Activated naive CD8-positive, alpha-beta T cell treated with anti-CD3 and anti-CD28 coated beads, Interleukin-2, amount 50 U/mL, for 24 hours (primary cell): ENCODE measurements around the gene LRCOL1.

Experiments used
- ATAC-seq: fragments of 150-1000 bp; cut with Tn5 transposase; one replicate; pipeline ENCODE4 v1.10.0; 2021
- DNase-seq: peaks from one replicate; pipeline ENCODE4 v3.0.0; 2021
- H3K27ac Mint-ChIP-seq: one replicate; pipeline ENCODE4 v1.8.0; 2021; ENCODE audit warnings: mild to moderate bottlenecking, mixed read lengths
- H3K27me3 Mint-ChIP-seq: one replicate; pipeline ENCODE4 v1.8.0; 2021; ENCODE audit warnings: mixed read lengths
- H3K36me3 Mint-ChIP-seq: one replicate; pipeline ENCODE4 v1.8.0; 2021; ENCODE audit warnings: low read depth, mixed read lengths
- H3K4me1 Mint-ChIP-seq: one replicate; pipeline ENCODE4 v1.8.0; 2021; ENCODE audit warnings: mixed read lengths
- H3K4me3 Mint-ChIP-seq: one replicate; pipeline ENCODE4 v1.8.0; 2021; ENCODE audit warnings: mild to moderate bottlenecking, moderate library complexity, mixed read lengths
- H3K9me3 Mint-ChIP-seq: one replicate; pipeline ENCODE4 v1.8.0; 2021; ENCODE audit warnings: mixed read lengths

Gene LRCOL1

DNA sequence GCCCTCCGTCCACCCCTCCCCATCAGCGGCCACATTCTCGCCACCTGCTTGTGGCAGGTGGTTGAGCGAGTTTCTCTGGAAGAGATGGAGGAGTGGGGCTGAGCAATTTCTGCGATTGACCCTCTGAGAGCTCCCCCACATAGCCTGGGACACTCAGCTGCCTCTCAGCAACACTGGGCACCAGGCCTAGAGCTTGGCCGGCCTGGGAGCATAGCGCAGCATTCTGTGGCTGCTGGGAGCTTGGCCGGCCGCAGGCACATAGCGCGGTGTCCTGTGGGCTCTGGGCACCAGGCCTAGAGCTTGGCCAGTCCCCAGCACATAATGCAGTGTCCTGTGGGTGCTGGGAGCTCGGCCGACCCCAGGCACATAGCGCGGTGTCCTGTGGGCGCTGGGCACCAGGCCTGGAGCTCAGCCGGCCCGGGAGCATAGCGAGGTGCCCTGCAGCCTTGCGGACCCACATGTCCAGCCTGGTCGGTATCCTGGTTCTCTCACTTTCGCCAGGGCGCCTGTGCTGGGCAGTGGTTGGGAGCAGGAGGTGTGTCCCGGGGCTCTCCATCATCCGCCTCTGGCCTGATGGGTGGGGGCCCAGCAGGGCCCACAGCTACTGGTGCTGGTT is 43.8 kb downstream of the LRCOL1 start:
- H3K9me3 Mint-ChIP-seq, result no peaks in the 10 kb centered on the region
- ATAC-seq, result no peak
- no peak for DNase-seq
- peaks cover 2% of the 10 kb centered on the region for H3K4me1 Mint-ChIP-seq
- no peaks in the 10 kb centered on the region for H3K27me3 Mint-ChIP-seq
- no peak overlapping the region for H3K27ac Mint-ChIP-seq
- H3K36me3 Mint-ChIP-seq, result peaks cover 4% of the 10 kb centered on the region
- H3K4me3 Mint-ChIP-seq, result no peak overlapping the region

DNA sequence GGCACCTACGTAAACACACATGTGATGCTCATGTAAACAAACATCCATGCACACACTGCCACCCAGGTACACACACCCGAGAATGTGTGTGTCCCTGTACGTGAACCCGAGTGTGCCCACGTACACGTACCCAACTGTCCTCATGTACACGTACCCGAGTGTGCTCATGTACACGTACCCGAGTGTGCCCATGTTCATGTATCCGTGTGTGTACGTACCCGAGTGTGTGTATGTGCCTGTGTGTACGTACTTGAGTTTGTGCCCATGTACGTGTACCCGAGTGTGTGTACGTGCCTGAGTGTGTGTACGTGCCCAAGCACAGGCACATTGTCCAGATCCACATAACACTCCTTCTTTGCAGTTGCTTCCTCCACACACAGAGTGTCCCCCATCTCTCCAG is 45.0 kb downstream of the LRCOL1 start:
- no peaks in the 10 kb centered on the region for H3K27me3 Mint-ChIP-seq
- peaks cover 2% of the 10 kb centered on the region for H3K36me3 Mint-ChIP-seq
- H3K4me3 Mint-ChIP-seq, result no peak overlapping the region
- DNase-seq, result no peak
- H3K27ac Mint-ChIP-seq, result no peak overlapping the region
- no peak for ATAC-seq
- peaks cover 3% of the 10 kb centered on the region for H3K4me1 Mint-ChIP-seq
- H3K9me3 Mint-ChIP-seq, result no peaks in the 10 kb centered on the region

- Mint-ChIP-seq H3K4me3 (no peak overlapping the region), H3K9me3 (no peaks in the 10 kb centered on the region), H3K27ac (no peak overlapping the region), H3K27me3 (peaks cover 2% of the 10 kb centered on the region), H3K4me1 (peaks cover 8% of the 10 kb centered on the region), H3K36me3 (peaks cover 2% of the 10 kb centered on the region)
- DNase-seq (no peak), ATAC-seq (no peak)
Measured at GRCh38 chr12:132563911-132564310, 46.5 kb downstream of the LRCOL1 start.

DNA sequence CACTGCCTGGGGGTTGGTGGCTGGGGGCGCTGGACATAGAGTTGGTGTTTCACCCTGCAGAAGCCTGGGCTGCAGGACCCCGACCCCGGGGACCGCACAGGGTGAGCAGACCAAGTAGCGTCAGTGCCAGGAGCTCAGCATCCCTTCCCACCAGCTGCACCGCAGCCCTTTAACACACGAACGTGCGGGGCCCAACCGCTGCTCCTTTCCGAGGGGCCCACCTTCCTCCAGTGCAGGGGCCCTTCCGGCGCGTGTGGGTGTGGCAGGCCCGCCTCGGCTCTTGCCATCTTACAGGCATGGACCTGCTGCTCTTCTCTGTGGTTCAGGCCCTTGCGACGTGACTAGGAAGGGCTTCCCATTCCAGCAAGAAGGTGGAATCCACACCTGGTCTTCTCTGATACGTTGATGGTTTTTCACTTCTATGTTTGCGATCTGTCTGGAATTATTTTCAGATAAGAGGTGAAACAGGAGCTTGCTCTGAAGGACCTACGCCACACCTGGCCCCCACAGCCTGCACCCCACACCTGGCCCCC is 47.8 kb downstream of the LRCOL1 start:
- ATAC-seq (no peak), DNase-seq (no peak)
- H3K4me3 Mint-ChIP-seq, result no peak overlapping the region
- H3K4me1 Mint-ChIP-seq, result peaks cover 15% of the 10 kb centered on the region
- peaks cover 2% of the 10 kb centered on the region for H3K36me3 Mint-ChIP-seq
- H3K27ac Mint-ChIP-seq, result no peak overlapping the region
- H3K9me3 Mint-ChIP-seq, result no peaks in the 10 kb centered on the region
- peaks cover 9% of the 10 kb centered on the region for H3K27me3 Mint-ChIP-seq

- DNase-seq (peak; percentile 52), ATAC-seq (no peak)
- Mint-ChIP-seq H3K36me3 (peaks cover 2% of the 10 kb centered on the region), H3K4me1 (peaks cover 15% of the 10 kb centered on the region), H3K9me3 (no peaks in the 10 kb centered on the region), H3K27ac (no peak overlapping the region), H3K27me3 (peaks cover 11% of the 10 kb centered on the region), H3K4me3 (peak overlapping the region; percentile 78)
Measured at GRCh38 chr12:132561427-132562156, 48.8 kb downstream of the LRCOL1 start.

- Mint-ChIP-seq H3K9me3 (no peaks in the 10 kb centered on the region), H3K4me1 (peaks cover 15% of the 10 kb centered on the region), H3K36me3 (peaks cover 2% of the 10 kb centered on the region), H3K4me3 (peak overlapping the region; percentile 78), H3K27ac (no peak overlapping the region), H3K27me3 (peaks cover 11% of the 10 kb centered on the region)
- ATAC-seq (peak; percentile 65), DNase-seq (peak; percentile 84)
Measured at GRCh38 chr12:132560614-132561426, 49.6 kb downstream of the LRCOL1 start.

DNA sequence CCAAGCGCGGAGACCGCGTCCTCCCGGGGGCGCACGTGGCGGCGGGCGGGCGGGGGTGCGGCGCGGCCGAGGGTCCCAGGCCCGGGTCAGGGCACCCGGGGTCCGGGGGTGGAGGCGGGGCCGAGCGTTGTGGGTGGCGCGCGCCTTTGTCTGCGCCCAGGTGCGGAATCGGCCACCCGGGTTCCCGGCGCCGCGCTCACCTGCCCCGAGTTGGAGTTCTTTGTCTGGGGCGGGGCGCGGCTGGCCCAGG is 50.1 kb downstream of the LRCOL1 start:
- peak overlapping the region; percentile 36 for H3K4me3 Mint-ChIP-seq
- DNase-seq (peak; percentile 35), ATAC-seq (peak; percentile 15)
- H3K27me3 Mint-ChIP-seq, result peaks cover 11% of the 10 kb centered on the region
- peaks cover 15% of the 10 kb centered on the region for H3K4me1 Mint-ChIP-seq
- H3K27ac Mint-ChIP-seq, result no peak overlapping the region
- no peaks in the 10 kb centered on the region for H3K9me3 Mint-ChIP-seq
- H3K36me3 Mint-ChIP-seq, result peaks cover 2% of the 10 kb centered on the region

GRCh38 chr12:132559652-132560363 is 50.6 kb downstream of the LRCOL1 start:
- ATAC-seq (peak; percentile 45), DNase-seq (peak; percentile 50)
- peaks cover 11% of the 10 kb centered on the region for H3K27me3 Mint-ChIP-seq
- H3K9me3 Mint-ChIP-seq, result no peaks in the 10 kb centered on the region
- H3K36me3 Mint-ChIP-seq, result peaks cover 4% of the 10 kb centered on the region
- peaks cover 15% of the 10 kb centered on the region for H3K4me1 Mint-ChIP-seq
- no peak overlapping the region for H3K27ac Mint-ChIP-seq
- H3K4me3 Mint-ChIP-seq, result peak overlapping the region; percentile 53

DNA sequence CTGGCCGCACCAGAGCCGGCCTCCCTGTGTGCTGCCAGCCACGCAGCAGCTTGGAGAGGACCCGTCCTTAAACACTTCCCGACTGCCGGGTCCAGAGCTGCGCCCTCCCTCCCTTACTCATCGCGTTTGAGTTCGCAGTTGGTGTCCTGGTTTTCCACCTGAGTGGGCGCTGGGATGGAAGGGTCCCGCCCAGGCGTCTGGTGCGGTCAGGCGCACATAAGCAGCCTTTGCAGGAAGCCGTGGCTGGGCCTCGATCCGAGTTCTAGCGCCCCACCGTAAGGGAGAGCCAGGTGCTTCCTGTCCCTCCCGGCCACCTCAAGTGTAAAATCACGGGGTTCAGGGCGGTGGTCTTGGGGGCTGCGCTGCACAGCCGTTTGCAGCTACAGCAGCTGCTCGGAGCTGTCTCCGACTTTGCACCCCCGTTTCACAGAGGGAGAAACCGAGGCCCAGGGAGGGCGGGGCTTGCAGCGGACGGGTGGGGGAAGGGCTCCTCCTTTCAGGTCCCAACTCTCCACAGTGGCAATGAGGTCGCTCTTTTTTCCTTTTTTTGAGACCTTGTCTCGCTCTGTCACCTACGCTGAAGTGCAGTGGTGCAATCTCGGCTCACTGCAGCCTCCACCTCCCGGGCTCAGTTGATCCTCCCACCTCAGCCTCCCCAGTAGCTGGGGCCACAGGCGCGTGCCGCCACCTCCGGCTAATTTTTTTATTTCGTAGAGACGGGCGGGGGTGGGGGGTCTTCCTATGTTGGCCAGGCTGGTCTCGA is 51.3 kb downstream of the LRCOL1 start:
- peak overlapping the region; percentile 53 for H3K4me3 Mint-ChIP-seq
- DNase-seq (peak; percentile 26), ATAC-seq (no peak)
- no peaks in the 10 kb centered on the region for H3K9me3 Mint-ChIP-seq
- peaks cover 11% of the 10 kb centered on the region for H3K27me3 Mint-ChIP-seq
- peaks cover 15% of the 10 kb centered on the region for H3K4me1 Mint-ChIP-seq
- H3K36me3 Mint-ChIP-seq, result peaks cover 7% of the 10 kb centered on the region
- no peak overlapping the region for H3K27ac Mint-ChIP-seq

DNA sequence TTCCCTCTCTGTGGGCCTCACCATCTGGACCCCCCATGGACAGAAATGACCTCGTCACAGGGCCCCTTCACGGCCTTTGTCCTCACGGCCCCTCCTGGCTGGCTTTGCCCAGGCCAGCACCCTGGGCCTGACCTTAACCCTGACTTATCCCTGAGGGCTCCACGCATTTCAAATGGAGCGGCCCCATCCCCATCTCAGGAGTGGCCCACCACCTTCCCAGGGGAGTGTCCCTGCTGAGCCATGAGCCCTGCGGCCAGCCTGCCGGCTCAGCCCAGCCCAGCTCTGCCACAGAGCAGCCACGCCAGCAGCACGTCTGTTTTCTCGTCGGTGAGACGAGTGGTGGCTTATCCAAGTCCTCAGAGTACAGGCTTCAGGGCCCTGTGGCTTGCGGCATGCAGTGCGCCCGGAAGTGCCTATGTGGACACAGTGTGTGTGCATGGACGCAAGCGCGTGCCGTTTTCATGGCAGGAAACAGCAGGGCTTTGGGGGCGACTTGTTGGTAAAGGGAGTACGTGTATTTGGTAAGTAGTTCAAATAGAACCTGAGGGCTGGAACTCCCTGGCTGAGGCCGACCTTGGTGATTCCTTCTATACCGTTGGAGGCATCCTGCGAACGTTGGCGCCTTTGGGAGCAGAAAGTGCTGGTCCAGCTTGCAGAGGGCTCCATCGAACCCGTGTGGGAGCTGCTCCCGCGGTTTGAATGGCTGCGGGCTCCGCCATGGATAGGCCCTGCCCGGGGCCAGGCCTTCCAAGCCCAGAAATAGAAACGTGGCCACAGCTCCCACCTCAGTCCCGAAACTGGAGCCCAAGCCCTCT is 52.1 kb downstream of the LRCOL1 start:
- no peak for ATAC-seq
- peaks cover 11% of the 10 kb centered on the region for H3K27me3 Mint-ChIP-seq
- peaks cover 15% of the 10 kb centered on the region for H3K4me1 Mint-ChIP-seq

GRCh38 chr12:132557291-132558015 is 52.9 kb downstream of the LRCOL1 start:
- Mint-ChIP-seq H3K36me3 (peaks cover 5% of the 10 kb centered on the region), H3K4me3 (no peak overlapping the region), H3K27me3 (peaks cover 11% of the 10 kb centered on the region), H3K4me1 (peaks cover 15% of the 10 kb centered on the region), H3K9me3 (no peaks in the 10 kb centered on the region), H3K27ac (no peak overlapping the region)
- DNase-seq (no peak), ATAC-seq (no peak)

More for the DNA sequence above, 52.1 kb downstream of the LRCOL1 start:
- Mint-ChIP-seq H3K27ac (no peak overlapping the region), H3K36me3 (peaks cover 5% of the 10 kb centered on the region), H3K4me3 (peak overlapping the region; percentile 17), H3K9me3 (no peaks in the 10 kb centered on the region)
- DNase-seq, result peak; percentile 10

DNA sequence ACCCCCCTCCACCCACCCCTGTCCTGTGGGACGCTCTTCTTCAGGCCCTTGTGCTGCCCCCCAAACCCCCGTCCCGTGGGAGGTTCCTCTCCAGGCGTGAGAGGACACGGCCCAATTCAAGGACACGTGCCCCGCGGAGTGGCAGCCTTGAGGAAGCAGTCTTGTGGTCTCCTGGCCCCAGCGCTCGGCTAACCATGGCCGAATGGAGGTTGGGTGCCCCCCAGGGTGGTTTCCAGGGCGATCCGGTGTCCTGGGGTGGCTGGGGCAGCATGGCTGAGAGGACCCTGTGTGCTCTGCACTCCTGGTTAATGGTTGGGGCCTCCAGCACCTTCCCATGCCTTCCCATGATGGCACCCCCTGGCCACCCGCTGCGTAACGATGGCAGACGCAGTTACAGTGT is 53.6 kb downstream of the LRCOL1 start:
- Mint-ChIP-seq H3K27ac (no peak overlapping the region), H3K4me3 (no peak overlapping the region), H3K9me3 (no peaks in the 10 kb centered on the region), H3K27me3 (peaks cover 11% of the 10 kb centered on the region), H3K4me1 (peaks cover 14% of the 10 kb centered on the region), H3K36me3 (peaks cover 5% of the 10 kb centered on the region)
- ATAC-seq (no peak), DNase-seq (no peak)

DNA sequence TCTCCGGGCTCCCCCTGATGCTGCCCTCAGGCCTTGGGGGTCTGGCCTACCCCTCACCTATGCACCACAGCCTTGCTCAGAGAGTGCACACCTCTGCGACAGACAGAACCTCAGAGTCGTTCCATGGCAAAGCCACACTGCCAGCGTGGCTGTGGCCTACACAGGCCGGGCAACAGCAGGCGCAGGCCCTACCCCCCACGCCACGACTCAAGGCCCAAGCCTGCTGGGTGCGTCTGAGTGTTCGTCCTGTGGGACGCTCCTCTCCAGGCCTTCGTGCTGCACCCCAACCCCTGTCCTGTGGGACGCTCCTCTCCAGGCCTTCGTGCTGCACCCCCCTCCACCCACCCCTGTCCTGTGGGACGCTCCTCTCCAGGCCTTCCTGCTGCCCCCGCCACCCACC is 54.2 kb downstream of the LRCOL1 start:
- Mint-ChIP-seq H3K4me1 (peaks cover 14% of the 10 kb centered on the region), H3K9me3 (no peaks in the 10 kb centered on the region), H3K4me3 (no peak overlapping the region), H3K27ac (no peak overlapping the region), H3K36me3 (peaks cover 5% of the 10 kb centered on the region), H3K27me3 (peaks cover 11% of the 10 kb centered on the region)
- ATAC-seq (no peak), DNase-seq (no peak)
